ENCODE data around the gene CDKN1A.

DNA sequence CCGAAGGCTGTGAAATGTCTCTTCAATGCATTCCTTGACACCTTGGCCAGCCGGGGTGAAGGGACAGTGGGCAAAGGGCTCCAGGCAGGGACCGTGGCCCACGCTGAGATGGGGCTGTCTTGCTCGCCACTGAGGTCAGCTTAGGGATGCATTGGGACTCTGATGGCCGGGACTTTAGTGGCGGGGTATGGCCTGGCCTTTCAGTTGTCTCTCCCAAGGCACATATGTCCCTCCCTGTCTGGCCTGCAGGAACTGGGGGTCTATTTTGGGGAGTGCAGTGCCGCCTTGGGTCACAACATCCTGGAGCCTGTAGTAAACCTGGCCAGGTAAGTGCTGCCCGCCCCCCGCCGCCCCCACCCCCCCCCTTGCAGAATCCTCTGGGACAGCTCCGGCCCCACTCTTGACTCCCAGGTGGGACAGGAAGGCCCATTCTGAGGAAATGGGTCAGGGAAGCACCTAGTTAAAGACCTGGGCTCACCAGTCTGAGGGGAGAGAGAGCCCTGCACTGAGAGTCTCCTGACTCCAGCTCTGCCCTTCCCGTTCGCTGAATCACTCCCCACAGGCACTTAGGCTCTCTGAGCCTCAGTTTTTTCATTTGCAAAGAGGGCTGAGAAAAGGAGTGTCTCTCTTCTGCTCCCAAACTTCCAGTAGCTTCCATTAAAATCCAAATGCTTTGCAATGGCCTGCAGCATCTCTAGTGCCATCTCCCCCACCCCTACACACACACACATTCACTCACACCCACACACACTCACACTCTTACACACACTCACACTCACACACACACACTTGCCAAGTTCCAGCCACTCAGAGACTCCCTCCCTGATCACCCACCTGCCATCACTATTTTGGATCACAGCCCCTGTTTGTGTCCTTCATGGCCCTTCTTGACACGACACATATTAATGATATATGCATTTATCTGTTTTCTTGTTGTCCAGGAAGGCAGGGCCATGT is 52.2 kb downstream of the CDKN1A start:
- TF ChIP-seq, protein P1, sequence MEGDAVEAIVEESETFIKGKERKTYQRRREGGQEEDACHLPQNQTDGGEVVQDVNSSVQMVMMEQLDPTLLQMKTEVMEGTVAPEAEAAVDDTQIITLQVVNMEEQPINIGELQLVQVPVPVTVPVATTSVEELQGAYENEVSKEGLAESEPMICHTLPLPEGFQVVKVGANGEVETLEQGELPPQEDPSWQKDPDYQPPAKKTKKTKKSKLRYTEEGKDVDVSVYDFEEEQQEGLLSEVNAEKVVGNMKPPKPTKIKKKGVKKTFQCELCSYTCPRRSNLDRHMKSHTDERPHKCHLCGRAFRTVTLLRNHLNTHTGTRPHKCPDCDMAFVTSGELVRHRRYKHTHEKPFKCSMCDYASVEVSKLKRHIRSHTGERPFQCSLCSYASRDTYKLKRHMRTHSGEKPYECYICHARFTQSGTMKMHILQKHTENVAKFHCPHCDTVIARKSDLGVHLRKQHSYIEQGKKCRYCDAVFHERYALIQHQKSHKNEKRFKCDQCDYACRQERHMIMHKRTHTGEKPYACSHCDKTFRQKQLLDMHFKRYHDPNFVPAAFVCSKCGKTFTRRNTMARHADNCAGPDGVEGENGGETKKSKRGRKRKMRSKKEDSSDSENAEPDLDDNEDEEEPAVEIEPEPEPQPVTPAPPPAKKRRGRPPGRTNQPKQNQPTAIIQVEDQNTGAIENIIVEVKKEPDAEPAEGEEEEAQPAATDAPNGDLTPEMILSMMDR (IDR thresholded peaks at IDR 0.05), result no peak
- no peak for TF ChIP-seq POLR2A (IDR thresholded peaks at IDR 0.05)

All from lower leg skin (tissue), 3 donors.